Stimulated activated naive B cell treated with anti-CD40 and anti-IgM and Interleukin-4, amounts not matched to agents 10 μg/mL and 1 μg/mL and 100 μg/mL, for 72 hours (primary cell): ENCODE data around the gene SEC31B.
A peak's percentile ranks its signal among the peaks of the same experiment; 100 is the strongest.

Experiments used
- ATAC-seq, 2 donors: fragments of 150-1000 bp; cut with Tn5 transposase; replicated peaks; 2 replicates each; pipeline ENCODE4 v1.10.0; 2021; ENCODE audit warnings: moderate library complexity in 1 of 2
- DNase-seq: peaks from one replicate; pipeline ENCODE4 v3.0.0; 2021
- H3K27ac Mint-ChIP-seq: one replicate; pipeline ENCODE4 v1.8.0; 2022; ENCODE audit warnings: mild to moderate bottlenecking, mixed read lengths
- H3K27me3 Mint-ChIP-seq, 2 donors: one replicate each; pipeline ENCODE4 v1.8.0; 2022; ENCODE audit warnings: mixed read lengths in 2 of 2
- H3K36me3 Mint-ChIP-seq, 2 donors: one replicate each; pipeline ENCODE4 v1.8.0; 2022; ENCODE audit warnings: mixed read lengths in 2 of 2, mild to moderate bottlenecking in 1 of 2
- H3K4me1 Mint-ChIP-seq, 2 donors: one replicate each; pipeline ENCODE4 v1.8.0; 2022; ENCODE audit warnings: mixed read lengths in 2 of 2, mild to moderate bottlenecking in 1 of 2
- H3K4me3 Mint-ChIP-seq, 2 donors: one replicate each; pipeline ENCODE4 v1.8.0; 2022; ENCODE audit warnings: mild to moderate bottlenecking in 2 of 2, mixed read lengths in 2 of 2, moderate library complexity in 1 of 2
- H3K9me3 Mint-ChIP-seq, 2 donors: one replicate each; pipeline ENCODE4 v1.8.0; 2022; ENCODE audit warnings: mixed read lengths in 2 of 2, mild to moderate bottlenecking in 1 of 2

The SEC31B gene

GRCh38 chr10:100502926-100503494, 16.7 kb downstream of the SEC31B start:
- H3K27ac Mint-ChIP-seq = no peak overlapping the region
- no peaks in the 10 kb centered on the region for H3K4me1 Mint-ChIP-seq
- H3K4me3 Mint-ChIP-seq = no peak overlapping the region

GRCh38 chr10:100501423-100501822, 18.2 kb downstream of the SEC31B start:
- H3K36me3 Mint-ChIP-seq = peaks cover 34 to 56% of the 10 kb centered on the region in 2 donors
- DNase-seq = no peak
- H3K27ac Mint-ChIP-seq = no peak overlapping the region
- no peaks in the 10 kb centered on the region for H3K9me3 Mint-ChIP-seq
- no peaks in the 10 kb centered on the region for H3K27me3 Mint-ChIP-seq
- H3K4me3 Mint-ChIP-seq = no peak overlapping the region
- no peak for ATAC-seq
- H3K4me1 Mint-ChIP-seq = no peaks in the 10 kb centered on the region

More at GRCh38 chr10:100502926-100503494, 16.7 kb downstream of the SEC31B start:
- ATAC-seq = no peak
- Mint-ChIP-seq H3K27me3 (no peaks in the 10 kb centered on the region), H3K9me3 (no peaks in the 10 kb centered on the region), H3K36me3 (peaks cover 35 to 56% of the 10 kb centered on the region in 2 donors)
- no peak for DNase-seq

GRCh38 chr10:100498059-100498458, 21.6 kb downstream of the SEC31B start:
- Mint-ChIP-seq H3K4me1 (no peaks in the 10 kb centered on the region), H3K27me3 (no peaks in the 10 kb centered on the region), H3K27ac (no peak overlapping the region), H3K9me3 (no peaks in the 10 kb centered on the region), H3K4me3 (no peak overlapping the region), H3K36me3 (peaks cover 45 to 63% of the 10 kb centered on the region in 2 donors)
- DNase-seq = no peak
- no peak for ATAC-seq

- Mint-ChIP-seq H3K27me3 (no peaks in the 10 kb centered on the region), H3K36me3 (peaks cover 43 to 53% of the 10 kb centered on the region in 2 donors), H3K27ac (no peak overlapping the region), H3K4me3 (no peak overlapping the region), H3K4me1 (no peaks in the 10 kb centered on the region), H3K9me3 (no peaks in the 10 kb centered on the region)
- DNase-seq = no peak
- ATAC-seq = no peak
Measured at GRCh38 chr10:100496567-100496966, 23.1 kb downstream of the SEC31B start.

- Mint-ChIP-seq H3K27ac (no peak overlapping the region), H3K4me3 (no peak overlapping the region), H3K9me3 (no peaks in the 10 kb centered on the region), H3K36me3 (peaks cover 46 to 64% of the 10 kb centered on the region in 2 donors), H3K4me1 (peaks cover 3 to 6% of the 10 kb centered on the region in 2 donors), H3K27me3 (no peaks in the 10 kb centered on the region)
- DNase-seq = no peak
- ATAC-seq = no peak
Measured at GRCh38 chr10:100490531-100490930, 29.1 kb downstream of the SEC31B start.

- Mint-ChIP-seq H3K36me3 (peaks cover 41 to 64% of the 10 kb centered on the region in 2 donors), H3K27ac (no peak overlapping the region), H3K27me3 (no peaks in the 10 kb centered on the region), H3K4me1 (peaks cover 3 to 6% of the 10 kb centered on the region in 2 donors), H3K4me3 (no peak overlapping the region), H3K9me3 (no peaks in the 10 kb centered on the region)
- DNase-seq (no peak), ATAC-seq (no peak)
Measured at GRCh38 chr10:100489396-100489795, 30.3 kb downstream of the SEC31B start.

GRCh38 chr10:100487529-100487928, 32.1 kb downstream of the SEC31B start:
- Mint-ChIP-seq H3K9me3 (no peaks in the 10 kb centered on the region), H3K27me3 (peaks cover 10 to 13% of the 10 kb centered on the region in 2 donors), H3K27ac (no peak overlapping the region), H3K4me3 (no peak overlapping the region), H3K36me3 (peaks cover 30 to 53% of the 10 kb centered on the region in 2 donors), H3K4me1 (peaks cover 9 to 19% of the 10 kb centered on the region in 2 donors)
- DNase-seq = no peak
- ATAC-seq = no peak

GRCh38 chr10:100485801-100486495, 33.7 kb downstream of the SEC31B start:
- Mint-ChIP-seq H3K27ac (no peak overlapping the region), H3K4me1 (peaks cover 14 to 31% of the 10 kb centered on the region in 2 donors), H3K4me3 (no peak overlapping the region), H3K36me3 (peaks cover 32 to 53% of the 10 kb centered on the region in 2 donors), H3K27me3 (peaks cover 16 to 18% of the 10 kb centered on the region in 2 donors), H3K9me3 (peaks cover 2 to 3% of the 10 kb centered on the region in 2 donors)
- no peak for DNase-seq
- ATAC-seq = no peak

- Mint-ChIP-seq H3K9me3 (peaks cover 2 to 3% of the 10 kb centered on the region in 2 donors), H3K4me3 (no peak overlapping the region), H3K4me1 (peaks cover 14 to 31% of the 10 kb centered on the region in 2 donors), H3K36me3 (peaks cover 32 to 48% of the 10 kb centered on the region in 2 donors), H3K27ac (no peak overlapping the region), H3K27me3 (peaks cover 20 to 21% of the 10 kb centered on the region in 2 donors)
- no peak for ATAC-seq
- DNase-seq = no peak
Measured at GRCh38 chr10:100485366-100485765, 34.3 kb downstream of the SEC31B start.

- ATAC-seq (no peak), DNase-seq (no peak)
- Mint-ChIP-seq H3K36me3 (peaks cover 22 to 36% of the 10 kb centered on the region in 2 donors), H3K27ac (no peak overlapping the region), H3K4me1 (peaks cover 11 to 25% of the 10 kb centered on the region in 2 donors), H3K9me3 (peaks cover 2 to 3% of the 10 kb centered on the region in 2 donors), H3K27me3 (peaks cover 27 to 31% of the 10 kb centered on the region in 2 donors), H3K4me3 (no peak overlapping the region)
Measured at GRCh38 chr10:100483876-100484666, 35.6 kb downstream of the SEC31B start.

GRCh38 chr10:100482834-100483185, 36.9 kb downstream of the SEC31B start:
- peaks cover 31 to 35% of the 10 kb centered on the region in 2 donors for H3K27me3 Mint-ChIP-seq
- DNase-seq (no peak), ATAC-seq (no peak)
- H3K36me3 Mint-ChIP-seq = peaks cover 17 to 28% of the 10 kb centered on the region in 2 donors
- H3K27ac Mint-ChIP-seq = no peak overlapping the region
- peaks cover 2 to 3% of the 10 kb centered on the region in 2 donors for H3K9me3 Mint-ChIP-seq
- H3K4me3 Mint-ChIP-seq = peak overlapping the region; percentile 85 to 87
- H3K4me1 Mint-ChIP-seq = peaks cover 11 to 25% of the 10 kb centered on the region in 2 donors

- ATAC-seq = peak; percentile 59 to 62
- peaks cover 11 to 25% of the 10 kb centered on the region in 2 donors for H3K4me1 Mint-ChIP-seq
- no peak overlapping the region for H3K27ac Mint-ChIP-seq
- peaks cover 15 to 22% of the 10 kb centered on the region in 2 donors for H3K36me3 Mint-ChIP-seq
- DNase-seq = peak; percentile 41
- H3K4me3 Mint-ChIP-seq = peak overlapping the region; percentile 85 to 87
- H3K27me3 Mint-ChIP-seq = peaks cover 31 to 35% of the 10 kb centered on the region in 2 donors
- H3K9me3 Mint-ChIP-seq = peaks cover 2 to 3% of the 10 kb centered on the region in 2 donors
Measured at GRCh38 chr10:100482181-100482833, 37.4 kb downstream of the SEC31B start.

GRCh38 chr10:100481462-100482081, 38.1 kb downstream of the SEC31B start:
- Mint-ChIP-seq H3K4me1 (peaks cover 11 to 25% of the 10 kb centered on the region in 2 donors), H3K36me3 (peaks cover 9 to 15% of the 10 kb centered on the region in 2 donors), H3K9me3 (peaks cover 2 to 3% of the 10 kb centered on the region in 2 donors), H3K4me3 (peak overlapping the region; percentile 85 to 87), H3K27me3 (peaks cover 31 to 35% of the 10 kb centered on the region in 2 donors), H3K27ac (peak overlapping the region; percentile 15)
- DNase-seq (peak; percentile 88), ATAC-seq (peak; percentile 99)
